8988T (cell line): Measurements from ENCODE around the gene MAP3K13.
"Not testable (repeated sequence)": the region's sequence is repeated elsewhere in the genome, so short reads cannot be mapped to it uniquely, and the experiment has no call there.

Experiments used
- DNase-seq: peaks from one replicate; pipeline ENCODE4 v3.0.0; 2011

Gene MAP3K13

GRCh38 chr3:185342459-185343174, 20.3 kb upstream of the MAP3K13 start:
- no peak for DNase-seq

GRCh38 chr3:185347399-185347798, 15.5 kb upstream of the MAP3K13 start:
- DNase-seq, result no peak

DNA sequence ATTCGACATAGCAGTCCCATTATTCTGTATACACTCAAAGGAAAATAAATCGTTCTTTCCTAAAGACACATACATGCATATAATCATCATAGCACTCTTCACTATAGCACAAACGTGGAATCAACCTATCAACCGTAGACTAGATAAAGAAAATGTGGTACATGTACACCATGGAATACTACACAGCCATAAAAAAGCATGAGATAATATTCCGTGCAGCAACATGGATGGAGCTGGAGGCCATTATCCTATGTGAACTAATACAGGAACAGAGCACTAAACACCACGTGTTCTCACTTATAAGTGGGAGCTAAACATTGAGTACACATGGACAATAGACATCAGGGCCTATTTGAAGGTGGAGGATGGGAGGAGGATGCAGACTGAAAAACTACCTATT, 12.1 kb upstream of the MAP3K13 start:
- no peak for DNase-seq

GRCh38 chr3:185351396-185351795, 11.5 kb upstream of the MAP3K13 start:
- DNase-seq, result no peak

DNA sequence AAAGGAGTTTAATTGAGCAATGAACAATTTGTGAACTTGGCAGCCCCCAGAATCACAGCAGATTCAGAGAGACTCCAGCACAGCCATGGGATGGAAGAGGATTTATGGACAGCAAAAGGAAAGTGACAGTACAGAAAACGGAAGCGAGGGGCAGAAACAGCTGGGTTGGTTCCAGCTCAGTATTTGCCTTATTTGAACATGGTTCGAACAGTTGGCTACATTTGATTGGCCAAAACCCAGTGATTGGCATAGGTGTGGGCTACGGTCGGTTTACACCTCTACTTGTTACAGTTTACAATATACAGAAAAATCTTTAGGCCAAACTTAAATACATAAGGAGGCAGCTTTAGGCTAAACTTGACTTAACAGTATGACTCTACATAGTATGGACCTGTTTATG, 9.7 kb upstream of the MAP3K13 start:
- DNase-seq, result no peak

GRCh38 chr3:185353823-185354614, 8.9 kb upstream of the MAP3K13 start:
- DNase-seq, result no peak

DNA sequence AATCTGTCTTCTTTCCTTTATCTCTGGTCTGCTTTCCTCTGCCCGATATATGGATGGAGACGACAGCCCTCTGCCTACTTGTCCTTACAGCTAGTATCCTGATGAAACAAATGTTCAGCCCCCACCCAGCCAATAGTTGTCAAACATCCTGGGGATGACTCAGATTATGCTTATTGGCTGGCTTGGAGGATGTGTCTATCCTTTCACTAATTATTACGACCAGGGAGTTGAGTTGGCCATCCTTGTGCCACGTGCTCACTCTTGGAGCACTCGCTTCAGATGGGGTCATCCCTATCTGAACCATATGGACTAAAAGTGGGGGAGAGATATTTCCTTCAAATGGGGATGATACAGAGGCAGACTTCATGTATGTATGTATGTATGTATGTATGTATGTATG, 6.4 kb upstream of the MAP3K13 start:
- no peak for DNase-seq

DNA sequence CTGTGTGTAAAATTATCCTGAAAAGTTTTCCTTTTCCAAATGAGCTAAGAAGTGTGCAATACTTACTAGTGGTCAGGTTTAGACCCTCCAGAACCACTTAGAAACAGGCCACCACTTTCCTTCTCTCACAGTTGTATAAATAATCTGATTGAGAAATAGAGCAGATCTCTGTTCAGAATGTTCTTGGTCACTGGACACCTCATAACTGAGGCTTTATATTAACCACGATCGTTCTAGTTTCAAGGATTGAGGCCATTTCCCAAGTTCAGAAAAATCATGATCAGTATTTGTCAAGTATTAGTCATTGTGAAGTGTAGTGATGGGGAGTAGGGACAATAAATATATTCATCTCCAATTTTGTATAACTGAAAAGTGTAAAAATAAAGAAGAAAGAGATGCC, 1.0 kb upstream of the MAP3K13 start:
- DNase-seq, result no peak

DNA sequence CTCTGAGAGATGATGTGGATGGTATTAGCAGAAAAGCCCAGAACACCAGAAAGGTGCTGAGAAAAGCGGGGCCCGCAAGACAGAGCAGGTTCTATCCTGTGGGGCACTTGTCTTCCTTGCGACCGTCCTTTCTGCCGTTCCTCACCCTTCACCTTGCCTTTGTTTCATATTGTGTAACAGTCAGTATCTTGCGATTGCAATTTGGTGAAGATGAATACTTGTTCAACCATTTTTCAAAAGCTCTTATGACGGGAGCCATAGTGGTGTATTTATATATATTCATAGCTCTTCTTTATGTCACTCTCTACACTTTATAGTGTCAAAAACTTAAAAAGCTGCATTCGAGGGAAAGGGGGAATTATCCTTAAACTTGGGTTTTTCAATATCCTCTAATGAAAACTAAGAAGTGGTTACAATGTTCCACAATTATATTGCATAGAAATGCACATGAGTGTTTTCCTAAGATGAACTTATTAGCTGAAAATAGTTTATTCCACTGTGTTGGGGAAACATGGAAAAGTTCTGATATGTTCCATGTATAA, 797 bp downstream of the MAP3K13 start:
- no peak for DNase-seq

DNA sequence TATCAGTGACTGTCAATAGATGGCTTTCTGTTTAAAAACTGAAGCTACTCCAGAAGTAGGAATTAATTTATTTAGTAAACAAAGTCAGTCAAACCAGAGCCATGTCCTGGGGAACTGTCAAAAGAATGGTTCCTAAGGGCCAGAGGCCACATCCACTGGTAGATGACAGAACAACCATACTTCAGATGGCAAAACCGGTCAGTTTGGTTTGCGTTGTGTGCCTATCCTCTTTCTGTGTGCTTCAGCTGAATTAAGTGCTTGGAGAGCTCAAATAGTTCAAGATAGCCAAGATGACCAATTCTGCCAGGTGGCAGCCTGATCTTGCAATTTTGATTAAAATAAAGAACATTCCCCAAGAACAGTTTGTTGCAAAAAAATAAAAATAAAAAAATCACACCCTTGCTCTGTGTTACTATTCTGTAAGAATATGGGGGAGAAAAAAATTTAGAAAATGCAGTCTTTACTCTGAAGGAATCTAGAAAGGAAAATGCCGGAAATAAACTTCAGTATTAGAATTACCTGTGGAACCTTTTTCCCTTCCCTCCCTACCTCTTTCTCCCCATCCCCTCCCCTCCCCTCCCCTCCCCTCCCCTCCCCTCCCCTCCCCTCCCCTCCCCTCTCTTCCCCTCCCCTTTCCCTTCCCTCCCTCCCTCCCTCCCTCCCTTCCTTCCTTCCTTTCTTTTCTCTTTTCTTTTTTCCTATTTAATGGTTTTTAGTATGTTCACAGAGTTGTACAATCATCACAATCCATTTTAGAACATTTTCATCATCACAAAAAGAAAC, 2.5 kb downstream of the MAP3K13 start:
- DNase-seq, result no peak

GRCh38 chr3:185366074-185366335, 3.1 kb downstream of the MAP3K13 start:
- no peak for DNase-seq

DNA sequence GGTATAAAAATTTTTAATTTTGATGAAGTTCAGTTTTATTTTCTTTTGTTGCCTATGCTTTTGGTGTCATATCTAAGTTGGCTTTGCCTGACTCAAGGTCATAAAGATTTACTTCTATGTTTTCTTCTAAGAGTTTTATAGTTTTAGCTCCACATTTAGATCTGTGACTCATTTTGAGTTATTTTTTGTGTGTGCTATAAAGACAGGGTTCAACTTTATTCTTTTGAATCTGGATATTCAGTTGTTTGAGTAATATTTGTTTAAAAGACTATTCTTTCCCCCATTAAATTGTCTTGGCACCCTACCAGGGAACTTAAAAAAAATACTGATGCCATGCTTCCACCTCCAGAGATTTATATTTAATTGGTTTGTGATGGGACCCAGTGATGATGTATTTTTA, 4.0 kb downstream of the MAP3K13 start:
- no peak for DNase-seq

- DNase-seq, result not testable (repeated sequence)
Measured at GRCh38 chr3:185370349-185370748, 7.4 kb downstream of the MAP3K13 start.

DNA sequence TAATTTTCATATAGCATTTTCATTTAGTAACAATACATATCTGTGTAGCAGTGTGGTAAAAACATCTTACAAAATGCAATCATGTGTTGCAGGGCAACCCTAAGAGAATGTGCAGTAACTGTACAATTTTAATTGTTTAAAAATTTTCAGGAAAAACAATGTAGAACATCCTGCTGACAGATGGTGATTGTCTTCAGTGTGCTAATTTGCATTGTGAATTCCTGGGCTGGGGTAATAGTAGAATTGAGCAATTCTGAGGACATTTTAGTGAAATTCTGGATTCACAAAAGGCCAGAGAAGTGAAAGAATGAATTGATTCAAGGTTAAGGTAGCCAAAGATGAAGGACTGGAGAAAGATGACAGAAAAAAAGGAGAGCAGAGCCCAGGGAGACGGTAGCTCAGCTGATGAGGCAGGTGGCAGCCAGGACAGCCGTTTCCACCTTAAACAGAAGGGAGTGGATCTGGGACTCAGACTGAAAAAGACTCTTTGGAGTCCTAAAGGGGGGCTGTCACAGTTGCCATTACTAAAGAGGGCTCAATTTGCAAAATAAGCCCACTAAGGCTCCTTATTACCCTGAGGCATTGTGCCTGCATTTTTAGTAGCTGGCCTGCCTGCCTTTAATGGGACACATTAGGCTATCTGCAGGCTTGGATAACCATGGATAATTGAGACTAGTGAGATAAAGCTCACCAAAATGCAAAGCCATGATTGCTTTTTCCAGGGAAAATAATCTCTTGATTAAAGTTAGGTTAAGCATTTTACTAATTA, 8.6 kb downstream of the MAP3K13 start:
- DNase-seq, result no peak

DNA sequence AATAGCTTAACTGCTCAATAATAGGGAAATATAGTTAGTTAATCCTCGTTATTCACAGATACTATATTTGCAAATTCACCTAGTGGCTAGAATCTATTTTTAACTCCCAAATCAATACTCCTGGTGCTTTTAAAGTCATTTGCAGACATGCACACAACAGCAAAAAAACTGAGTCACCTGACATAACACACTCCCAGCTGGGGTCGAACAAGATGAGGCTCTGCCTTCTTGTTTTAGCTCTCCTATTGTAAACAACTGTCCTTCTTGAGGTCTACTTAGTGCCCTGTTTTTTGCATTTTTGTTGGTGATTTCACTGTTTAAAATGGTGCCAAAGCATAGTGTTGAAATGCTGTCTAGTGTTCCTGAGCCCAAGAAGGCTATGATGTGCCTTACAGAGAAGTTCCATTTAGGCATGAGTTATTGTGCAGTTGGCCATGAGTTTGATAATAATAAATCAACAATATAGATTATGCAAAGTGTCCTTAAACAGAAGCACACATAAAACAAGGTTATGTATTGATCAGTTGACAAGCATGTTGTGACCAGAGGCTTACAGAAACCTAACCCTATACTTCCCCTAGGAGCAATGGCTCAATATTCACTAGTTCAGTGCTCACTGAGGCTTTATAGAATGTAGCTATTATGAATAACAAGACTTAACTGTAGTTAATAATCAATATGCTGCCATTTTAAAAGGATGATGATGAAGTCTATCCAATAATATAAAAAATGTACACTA, 18.6 kb downstream of the MAP3K13 start:
- no peak for DNase-seq

DNA sequence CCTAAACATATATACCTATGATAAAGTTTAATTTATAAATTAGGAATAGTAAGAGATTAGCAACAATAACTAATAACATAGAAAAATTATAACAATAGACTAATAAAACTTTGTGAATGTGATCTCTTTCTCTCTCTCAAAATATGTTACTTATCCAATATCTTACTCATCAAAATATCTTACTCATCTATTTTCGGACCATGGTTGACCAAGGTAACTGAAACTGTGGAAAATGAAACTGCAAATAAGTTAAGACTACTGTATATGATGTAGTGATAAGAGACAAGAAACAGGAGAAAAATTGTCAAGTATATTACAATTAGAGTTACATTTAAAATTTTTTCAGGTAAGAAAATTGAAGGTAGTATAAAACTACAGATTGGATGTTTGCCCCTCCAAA, 19.2 kb downstream of the MAP3K13 start:
- no peak for DNase-seq

DNA sequence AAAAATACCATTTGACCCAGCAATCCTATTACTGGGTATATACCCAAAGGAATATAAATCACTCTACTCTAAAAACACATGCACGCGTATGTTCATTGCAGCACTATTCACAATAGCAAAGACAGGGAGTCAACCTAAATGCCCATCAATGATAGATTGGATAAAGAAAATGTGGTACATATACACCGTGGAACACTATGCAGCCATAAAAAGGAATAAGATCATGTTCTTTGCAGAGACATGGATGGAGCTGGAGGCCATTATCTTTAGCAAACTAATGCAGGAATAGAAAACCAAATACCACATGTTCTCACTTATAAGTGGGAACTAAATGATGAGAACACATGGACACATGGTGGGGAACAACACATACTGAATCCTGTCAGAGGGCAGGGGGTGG, 23.6 kb downstream of the MAP3K13 start:
- not testable (repeated sequence) for DNase-seq

- DNase-seq, result no peak
Measured at GRCh38 chr3:185387646-185388045, 24.7 kb downstream of the MAP3K13 start.

- no peak for DNase-seq
Measured at GRCh38 chr3:185393055-185393454, 30.1 kb downstream of the MAP3K13 start.

DNA sequence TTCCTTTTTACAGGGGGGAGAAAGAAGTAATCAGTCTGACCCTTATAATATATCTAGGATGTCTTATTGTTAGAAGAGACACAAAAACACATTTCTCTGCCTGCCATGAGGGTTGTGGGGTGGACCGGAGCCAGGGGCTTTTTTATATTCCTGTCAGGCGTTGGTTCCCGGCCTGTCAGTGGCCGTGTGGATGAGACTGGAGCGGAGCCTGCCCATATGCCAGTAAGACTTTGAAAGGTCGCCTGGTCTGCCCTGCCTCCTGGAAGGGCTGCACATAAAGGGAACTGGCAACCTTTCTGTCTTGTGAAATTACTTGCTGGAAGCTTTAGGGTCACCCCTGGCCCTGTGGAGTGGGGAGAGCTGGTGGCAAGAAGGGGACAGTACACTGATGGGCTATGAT, 34.7 kb downstream of the MAP3K13 start:
- no peak for DNase-seq

DNA sequence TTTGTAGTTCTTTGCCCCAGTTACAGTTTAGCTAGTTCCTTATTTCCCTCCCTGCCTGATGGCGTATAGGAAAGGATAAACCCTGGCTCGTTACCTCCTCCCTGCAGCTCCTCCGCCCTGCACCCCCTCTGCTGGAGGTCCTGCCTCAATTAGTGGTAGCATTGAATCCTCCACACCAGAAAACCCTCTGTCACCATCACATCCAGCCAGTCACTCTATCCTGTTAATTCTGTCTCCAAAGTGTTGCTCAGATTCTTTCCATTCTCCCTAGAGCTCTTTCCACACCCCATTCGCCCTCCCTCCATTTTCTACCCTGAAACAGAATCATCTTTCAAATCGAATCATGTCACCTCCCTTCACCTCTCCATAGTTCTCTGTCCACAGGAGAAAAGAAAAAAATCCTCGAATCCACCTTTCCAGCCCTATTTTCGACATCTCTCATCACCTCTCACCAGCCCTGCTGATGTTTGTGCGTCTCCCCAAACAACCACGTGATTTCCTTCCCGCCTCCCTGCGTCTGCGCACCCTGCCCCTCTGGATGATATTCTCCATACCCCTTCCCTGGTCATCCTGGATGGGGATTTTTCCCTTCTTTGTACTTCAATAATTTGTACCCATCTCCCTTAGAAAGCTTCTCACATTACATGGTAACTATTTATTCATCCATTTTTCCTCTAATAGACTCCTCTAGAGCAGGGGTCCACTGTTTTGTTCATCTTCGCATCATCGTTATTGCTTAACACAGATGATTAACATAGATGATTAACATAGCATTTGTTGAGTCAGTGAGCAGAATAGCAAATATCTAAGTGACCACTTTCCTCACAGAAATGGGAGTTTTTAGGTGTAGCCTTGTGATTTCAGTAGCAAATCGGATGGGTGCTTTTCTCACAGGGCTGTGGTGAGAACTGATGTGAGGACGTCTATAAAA, 37.1 kb downstream of the MAP3K13 start:
- DNase-seq, result no peak
